Psoas muscle (tissue), 8 donors: ENCODE measurements around the gene CD40. TPM values are rescaled to one million over a fixed set of nuclear protein-coding genes. Genes with fewer than 3 reads are reported as not detected.

Experiments
- ATAC-seq, 4 donors: fragments of 200-7000 bp; cut with Tn5 transposase; one replicate each; pipeline ENCODE4 v1.9.1; 2020; ENCODE audit warnings: moderate library complexity in 3 of 4, mild to moderate bottlenecking in 2 of 4
- DNase-seq, 2 donors: peaks; one replicate each; pipeline ENCODE4 v3.0.0-alpha.2; 2020
- H3K27ac ChIP-seq: fragments of 200-600 bp; one replicate; pipeline ENCODE4 v1.8.0; 2022
- H3K27me3 ChIP-seq, 3 donors: fragments of 200-600 bp in 1 of 3; one replicate each; pipeline versions ENCODE4 v1.6.1 to v1.8.0; 2013 to 2022; ENCODE audit warnings: low read length in 2 of 3, mild to moderate bottlenecking in 2 of 3, moderate library complexity in 1 of 3; ENCODE audit not compliant: insufficient read depth in 3 of 3
- H3K36me3 ChIP-seq, 2 donors: fragments of 200-600 bp in 1 of 2; one replicate each; pipeline versions ENCODE4 v1.6.1 to v1.8.0; 2013 to 2022; ENCODE audit warnings: low read depth in 1 of 2, mild to moderate bottlenecking in 1 of 2, moderate library complexity in 1 of 2; ENCODE audit not compliant: insufficient read depth in 1 of 2
- H3K4me1 ChIP-seq: fragments of 200-600 bp; one replicate; pipeline ENCODE4 v1.8.0; 2022
- H3K4me3 ChIP-seq: fragments of 200-600 bp; one replicate; pipeline ENCODE4 v1.8.0; 2022; ENCODE audit warnings: mild to moderate bottlenecking
- H3K9me3 ChIP-seq: fragments of 200-600 bp; one replicate; pipeline ENCODE4 v1.8.0; 2022
- WGBS, 3 donors: extraction: QIAGEN DNeasy Blood & Tissue Kit; methylation state at CpG; one replicate each; pipeline versions ENCODE4 v1.1.6 to v1.1.7; 2013; 5-methylcytosine and 5-hydroxymethylcytosine counted together
- intact Hi-C, 2 donors: fragments of 100-400 bp; cut with DNase I; formaldehyde crosslinking; loops; one replicate each; pipeline versions ENCODE4 v1.11.0 to v1.14.2; 2022
- polyA plus RNA-seq, 3 donors: library from polyadenylated mRNA; stranded (reverse); fragments of 200-250 nt; gene quantifications; one replicate each; pipeline ENCODE4 v1.2.3, GENCODE V29; 2013
- total RNA-seq, 4 donors: library from RNA; stranded (reverse); fragmentation: NEBNext Ultra II Directional in 2 of 4; extraction: Animal tissue kit (Norgen Biotek cat#: 25700) in 2 of 4; gene quantifications; one replicate each; pipeline versions ENCODE4 v1.2.1 to v1.2.4, GENCODE V29; 2021 to 2023
- TF ChIP-seq, protein P1 (sequence below): fragments of 200-600 bp; IDR thresholded peaks from one replicate; pipeline ENCODE4 v1.8.0; 2022; ENCODE audit warnings: antibody characterized with exemption
- donor health status: healthy with polysubstance abuse.
- donor health status: DM: no; HTN: no; CAD: no; lungs with moderate emphysema.
- donor health status: Bipolar disorder and iron deficiency.
- donor health status: healthy.
- donor health status: DM: yes; HTN: yes; CAD: no.
- donor health status: DM: no; HTN: no; CAD: no.
- donor health status: DM: no; HTN: no; CAD: no.
- donor health status: DM: yes; HTN: yes; CAD: no.

The CD40 gene
- total and polyA plus RNA-seq, 7 donors = 5.0 to 13.8 (median 7.7) TPM

DNA sequence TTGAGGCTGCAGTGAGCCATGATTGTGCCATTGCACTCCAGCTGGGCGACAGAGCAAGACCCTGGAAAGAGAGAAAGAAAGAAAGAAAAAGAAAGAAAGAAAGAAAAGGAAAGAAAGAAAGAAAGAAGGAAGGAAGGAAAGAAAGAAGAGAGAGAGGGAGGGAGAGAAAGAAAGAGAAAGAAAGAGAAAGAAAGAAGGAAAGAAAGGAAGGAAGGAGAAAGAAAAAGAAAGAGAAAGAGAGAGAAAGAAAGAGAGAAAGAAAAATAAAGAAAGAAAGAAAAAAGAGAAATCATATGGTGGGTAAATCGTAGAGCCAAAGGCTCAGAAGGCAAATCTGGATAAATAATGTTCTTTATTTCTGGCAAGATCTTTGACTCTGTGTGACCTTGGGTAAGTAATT, 53.4 kb downstream of the CD40 start:
- intact Hi-C loops = no loop called here
- peaks cover 4 to 72% (median 10%) of the 10 kb centered on the region in 3 donors for H3K27me3 ChIP-seq

DNA sequence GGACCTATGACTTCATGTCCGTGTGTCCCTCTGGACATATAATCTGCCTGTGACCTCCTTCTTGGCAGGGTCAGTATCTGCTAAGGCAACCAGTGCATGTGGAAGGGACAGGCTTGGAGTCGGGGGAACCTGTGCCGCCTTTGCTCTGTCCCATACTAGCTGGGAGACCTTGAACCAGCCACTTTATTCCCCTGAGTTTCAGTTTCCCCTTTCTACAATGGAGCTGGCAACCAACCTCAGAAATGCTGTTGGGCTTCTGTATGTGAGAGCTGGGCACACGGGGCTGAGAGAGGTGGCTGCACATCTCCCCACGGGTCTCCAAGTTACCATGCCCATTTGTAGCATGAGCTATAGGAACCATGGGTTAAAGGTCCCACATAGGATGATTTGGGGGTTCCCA, 53.8 kb downstream of the CD40 start:
- H3K27ac ChIP-seq = no peak overlapping the region
- DNase-seq = no peak
- TF ChIP-seq, protein P1, sequence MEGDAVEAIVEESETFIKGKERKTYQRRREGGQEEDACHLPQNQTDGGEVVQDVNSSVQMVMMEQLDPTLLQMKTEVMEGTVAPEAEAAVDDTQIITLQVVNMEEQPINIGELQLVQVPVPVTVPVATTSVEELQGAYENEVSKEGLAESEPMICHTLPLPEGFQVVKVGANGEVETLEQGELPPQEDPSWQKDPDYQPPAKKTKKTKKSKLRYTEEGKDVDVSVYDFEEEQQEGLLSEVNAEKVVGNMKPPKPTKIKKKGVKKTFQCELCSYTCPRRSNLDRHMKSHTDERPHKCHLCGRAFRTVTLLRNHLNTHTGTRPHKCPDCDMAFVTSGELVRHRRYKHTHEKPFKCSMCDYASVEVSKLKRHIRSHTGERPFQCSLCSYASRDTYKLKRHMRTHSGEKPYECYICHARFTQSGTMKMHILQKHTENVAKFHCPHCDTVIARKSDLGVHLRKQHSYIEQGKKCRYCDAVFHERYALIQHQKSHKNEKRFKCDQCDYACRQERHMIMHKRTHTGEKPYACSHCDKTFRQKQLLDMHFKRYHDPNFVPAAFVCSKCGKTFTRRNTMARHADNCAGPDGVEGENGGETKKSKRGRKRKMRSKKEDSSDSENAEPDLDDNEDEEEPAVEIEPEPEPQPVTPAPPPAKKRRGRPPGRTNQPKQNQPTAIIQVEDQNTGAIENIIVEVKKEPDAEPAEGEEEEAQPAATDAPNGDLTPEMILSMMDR = no peak
- H3K4me3 ChIP-seq = no peak overlapping the region
- H3K36me3 ChIP-seq = no peaks in the 10 kb centered on the region
- peaks cover 4 to 70% (median 10%) of the 10 kb centered on the region in 3 donors for H3K27me3 ChIP-seq
- peak in 1 of 4 donors; percentile 35 for ATAC-seq
- H3K9me3 ChIP-seq = no peaks in the 10 kb centered on the region
- intact Hi-C loops = loop anchor here in 1 of 2 donors (2.0 kb wide), 1 partner anchor 39 kb away; no protein-coding TSS in a partner anchor
- WGBS, 3 donors = 31 to 45% (median 41%) methylated on average over 5 of the region's 5 CpGs
- no peaks in the 10 kb centered on the region for H3K4me1 ChIP-seq

More for the DNA sequence above, 53.4 kb downstream of the CD40 start:
- WGBS, 3 donors = 49 to 60% (median 56%) methylated on average over 2 of the region's 2 CpGs
- no peaks in the 10 kb centered on the region for H3K36me3 ChIP-seq
- no peak for ATAC-seq
- no peak for DNase-seq
- TF ChIP-seq, protein P1 = no peak
- H3K4me1 ChIP-seq = no peaks in the 10 kb centered on the region
- H3K9me3 ChIP-seq = no peaks in the 10 kb centered on the region
- no peak overlapping the region for H3K4me3 ChIP-seq
- no peak overlapping the region for H3K27ac ChIP-seq

DNA sequence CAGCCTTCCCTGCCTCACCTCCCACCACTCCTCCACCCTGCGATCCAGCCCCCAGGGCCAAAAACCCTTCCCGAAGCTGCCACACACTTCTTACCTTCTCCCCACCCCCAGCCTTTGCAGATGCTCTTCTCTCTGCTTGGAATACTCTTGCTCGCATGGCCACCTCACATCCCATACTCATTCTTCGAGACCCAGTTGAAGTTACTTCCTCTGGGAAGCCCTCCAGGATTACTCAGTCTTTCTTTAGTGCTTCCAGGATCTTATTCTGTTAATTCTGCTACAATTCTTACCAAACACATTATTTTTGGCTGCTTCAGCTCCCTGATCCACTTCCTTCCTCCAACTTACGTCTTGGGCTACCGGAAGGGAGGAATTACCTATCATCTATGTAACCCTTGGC, 54.3 kb downstream of the CD40 start:
- DNase-seq (no peak), ATAC-seq (no peak)
- H3K36me3 ChIP-seq = no peaks in the 10 kb centered on the region
- H3K9me3 ChIP-seq = no peaks in the 10 kb centered on the region
- H3K27me3 ChIP-seq = peaks cover 4 to 65% (median 10%) of the 10 kb centered on the region in 3 donors
- H3K4me1 ChIP-seq = no peaks in the 10 kb centered on the region
- intact Hi-C loops = loop anchor here in 1 of 2 donors (2.0 kb wide), 1 partner anchor 40 kb away; no protein-coding TSS in a partner anchor
- WGBS, 3 donors = 49 to 62% (median 57%) methylated on average over 6 of the region's 6 CpGs
- no peak overlapping the region for H3K4me3 ChIP-seq
- TF ChIP-seq, protein P1 = no peak
- H3K27ac ChIP-seq = no peak overlapping the region

DNA sequence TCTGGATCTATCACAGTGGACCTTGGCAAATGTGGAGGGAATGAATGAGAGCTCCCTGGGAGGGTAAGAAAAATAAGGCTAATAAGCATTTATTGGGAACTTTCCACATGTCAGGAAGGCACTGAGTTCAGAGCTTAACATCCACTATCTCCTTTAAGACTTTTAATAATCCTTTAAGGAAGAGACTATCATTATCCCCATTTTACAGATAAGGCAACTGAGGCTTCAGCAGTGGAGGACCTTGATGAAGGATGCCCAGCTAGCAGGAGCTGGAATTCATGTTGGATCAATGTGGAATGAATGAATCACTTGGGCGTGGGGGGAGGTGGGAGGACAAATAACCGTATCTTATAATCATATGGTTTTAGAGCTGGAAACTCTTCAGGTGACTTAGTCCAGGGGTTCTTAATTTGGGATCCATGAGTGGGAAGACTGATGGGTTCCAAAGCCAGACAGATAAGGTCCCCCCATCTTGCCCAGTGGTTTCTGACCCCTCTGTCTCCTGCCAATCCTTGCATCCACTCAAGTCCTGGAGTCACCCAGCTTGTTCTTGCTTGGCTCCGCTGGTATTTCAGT, 54.9 kb downstream of the CD40 start:
- no peaks in the 10 kb centered on the region for H3K36me3 ChIP-seq
- H3K9me3 ChIP-seq = no peaks in the 10 kb centered on the region
- WGBS, 3 donors = 55 to 65% (median 59%) methylated on average over 3 of the region's 3 CpGs
- ATAC-seq (no peak), DNase-seq (no peak)
- intact Hi-C loops = loop anchor here in 1 of 2 donors (2.0 kb wide), 1 partner anchor 40 kb away; no protein-coding TSS in a partner anchor
- TF ChIP-seq, protein P1 = no peak
- H3K27me3 ChIP-seq = peaks cover 4 to 59% (median 10%) of the 10 kb centered on the region in 3 donors
- no peak overlapping the region for H3K27ac ChIP-seq
- H3K4me3 ChIP-seq = no peak overlapping the region
- H3K4me1 ChIP-seq = no peaks in the 10 kb centered on the region
